CD14-positive monocyte (primary cell): Measurements from ENCODE around the gene PDE8A. TPM values are rescaled to one million over a fixed set of nuclear protein-coding genes. Genes with fewer than 3 reads are reported as not detected.

Experiments used
- DNase-seq, 3 donors: peaks; one replicate each; pipeline ENCODE4 v3.0.0-alpha.2; 2011 to 2022
- H2AFZ ChIP-seq: 2 replicates; pipeline ENCODE4 v1.6.0; 2012; ENCODE audit warnings: mild to moderate bottlenecking, low read depth, low read length, inconsistent platforms; ENCODE audit not compliant: insufficient read depth, poor library complexity, severe bottlenecking
- H3K27ac ChIP-seq, 2 donors: 1 replicate in 1 of 2; 2 replicates in 1 of 2; pipeline ENCODE4 v1.5.1; 2012 to 2013; ENCODE audit warnings: low read length in 2 of 2, control low read depth in 1 of 2, inconsistent platforms in 1 of 2, low read depth in 1 of 2, mild to moderate bottlenecking in 1 of 2
- H3K27me3 ChIP-seq, 2 donors: one replicate each; pipeline versions ENCODE4 v1.6.0 to v1.6.1; 2011 to 2013; ENCODE audit warnings: low read length in 2 of 2; ENCODE audit not compliant: control insufficient read depth in 2 of 2, insufficient read depth in 2 of 2
- H3K36me3 ChIP-seq, 2 donors: replicated peaks in 1 of 2; 1 replicate in 1 of 2; 2 replicates in 1 of 2; pipeline versions ENCODE4 v1.5.1 to v1.6.1; 2012 to 2013; ENCODE audit warnings: low read length in 2 of 2, control low read depth in 1 of 2, inconsistent platforms in 1 of 2, mild to moderate bottlenecking in 1 of 2; ENCODE audit not compliant: insufficient read depth in 2 of 2, control insufficient read depth in 1 of 2
- H3K4me1 ChIP-seq, 2 donors: 1 replicate in 1 of 2; 2 replicates in 1 of 2; pipeline versions ENCODE4 v1.5.1 to v1.6.1; 2012 to 2013; ENCODE audit warnings: low read length in 2 of 2, control low read depth in 1 of 2, inconsistent platforms in 1 of 2, mild to moderate bottlenecking in 1 of 2, moderate library complexity in 1 of 2; ENCODE audit not compliant: insufficient read depth in 2 of 2, control insufficient read depth in 1 of 2
- H3K4me2 ChIP-seq: replicated peaks from 2 replicates; pipeline ENCODE3; 2012; ENCODE audit warnings: low read length, moderate library complexity, mild to moderate bottlenecking; ENCODE audit not compliant: poor library complexity, severe bottlenecking; ENCODE audit errors: extremely low read depth
- H3K4me3 ChIP-seq, 3 experiments: fragments of 200-600 bp in 1 of 3; sonication (generic) in 1 of 3; replicated peaks in 1 of 3; 1 replicate in 2 of 3; 2 replicates in 1 of 3; pipeline ENCODE4 v1.5.1; 2011 to 2013; ENCODE audit warnings: low read length in 3 of 3, mild to moderate bottlenecking in 3 of 3, control low read depth in 2 of 3, low read depth in 2 of 3, inconsistent platforms in 1 of 3, moderate library complexity in 1 of 3
- H3K79me2 ChIP-seq: 2 replicates; pipeline ENCODE4 v1.6.0; 2012; ENCODE audit warnings: mild to moderate bottlenecking, control low read depth, inconsistent platforms, low read length, moderate library complexity; ENCODE audit not compliant: insufficient read depth
- H3K9ac ChIP-seq: 2 replicates; pipeline ENCODE4 v1.6.0; 2017; ENCODE audit warnings: low read length, mild to moderate bottlenecking; ENCODE audit not compliant: insufficient read depth, poor library complexity, severe bottlenecking
- H3K9me3 ChIP-seq, 2 donors: replicated peaks in 1 of 2; 1 replicate in 1 of 2; 2 replicates in 1 of 2; pipeline versions ENCODE4 v1.5.1 to v1.6.1; 2012 to 2013; ENCODE audit warnings: low read length in 2 of 2, control low read depth in 1 of 2; ENCODE audit not compliant: control insufficient read depth in 1 of 2, insufficient read depth in 1 of 2
- H4K20me1 ChIP-seq: 2 replicates; pipeline ENCODE4 v1.6.0; 2012; ENCODE audit warnings: mild to moderate bottlenecking, low read length, control low read depth, moderate library complexity; ENCODE audit not compliant: insufficient read depth
- H3K27ac Mint-ChIP-seq, 7 donors: one replicate each; pipeline ENCODE4 v1.8.0; 2020; ENCODE audit warnings: mild to moderate bottlenecking in 7 of 7, mixed read lengths in 7 of 7, moderate library complexity in 6 of 7, inconsistent platforms in 2 of 7
- H3K27me3 Mint-ChIP-seq, 3 donors: one replicate each; pipeline ENCODE4 v1.8.0; 2021 to 2022; ENCODE audit warnings: low read depth in 3 of 3, mild to moderate bottlenecking in 3 of 3, mixed read lengths in 3 of 3, moderate library complexity in 3 of 3, inconsistent platforms in 1 of 3
- H3K36me3 Mint-ChIP-seq, 2 donors: one replicate each; pipeline ENCODE4 v1.8.0; 2020; ENCODE audit warnings: mixed read lengths in 2 of 2, inconsistent platforms in 1 of 2, mild to moderate bottlenecking in 1 of 2
- H3K4me1 Mint-ChIP-seq: one replicate; pipeline ENCODE4 v1.8.0; 2020; ENCODE audit warnings: mild to moderate bottlenecking, mixed read lengths
- H3K4me3 Mint-ChIP-seq, 2 donors: one replicate each; pipeline ENCODE4 v1.8.0; 2020; ENCODE audit warnings: mild to moderate bottlenecking in 2 of 2, mixed read lengths in 2 of 2, moderate library complexity in 1 of 2
- H3K9me3 Mint-ChIP-seq, 7 donors: one replicate each; pipeline ENCODE4 v1.8.0; 2020 to 2022; ENCODE audit warnings: mixed read lengths in 7 of 7, mild to moderate bottlenecking in 6 of 7, moderate library complexity in 6 of 7, inconsistent platforms in 2 of 7
- WGBS: methylation state at CpG from one replicate; pipeline ENCODE4 v1.1.5; 2013; ENCODE audit warnings: missing lambda C conversion rate; ENCODE audit not compliant: insufficient coverage; 5-methylcytosine and 5-hydroxymethylcytosine counted together
- intact Hi-C, 2 donors: fragments of 100-400 bp; cut with micrococcal nuclease; formaldehyde crosslinking; loops; one replicate each; pipeline versions ENCODE4 v1.15.0 to v1.15.1; 2023
- polyA plus RNA-seq, 3 donors: library from polyadenylated mRNA; depleted of rRNA in 1 of 3; unstranded in 2 of 3; stranded (reverse) in 1 of 3; fragments of 300-500 nt in 2 of 3; fragments of >200 nt in 1 of 3; fragmentation: Illumina TruSeq in 2 of 3; gene quantifications; 1 replicate in 2 of 3; 2 replicates in 1 of 3; pipeline ENCODE4 v1.2.3, GENCODE V29; 2012 to 2021
- TF ChIP-seq, protein P1 (sequence below): fragments of 200-600 bp; IDR thresholded peaks from one replicate; pipeline ENCODE4 v1.8.0; 2022; ENCODE audit warnings: antibody characterized with exemption, mild to moderate bottlenecking

Gene PDE8A
- polyA plus RNA-seq, 3 donors = 2.8 to 33.4 (median 4.9) TPM

DNA sequence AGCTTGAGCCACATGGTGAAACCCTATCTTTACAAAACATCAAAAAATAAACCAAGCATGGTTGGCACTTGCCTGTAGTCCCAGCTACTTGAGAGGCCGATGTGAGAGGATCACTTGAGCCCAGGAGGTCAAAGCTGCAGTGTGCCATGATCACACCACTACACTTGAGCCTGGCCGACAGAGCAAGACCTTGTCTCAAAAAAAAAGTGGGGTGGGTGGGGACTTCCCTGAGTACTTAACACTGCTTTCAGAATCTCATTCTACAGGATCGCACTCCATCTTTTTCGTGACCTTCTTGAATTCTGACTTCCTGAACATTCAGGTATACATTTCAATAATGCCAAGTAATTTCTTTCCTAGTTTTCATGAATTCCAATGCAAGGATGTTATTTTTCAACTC, 91.3 kb downstream of the PDE8A start:
- Histone ChIP-seq H3K4me3 (no peak overlapping the region), H3K9ac (no peak overlapping the region), H3K27ac (no peak overlapping the region), H3K4me1 (no peaks in the 10 kb centered on the region), H3K27me3 (no peaks in the 10 kb centered on the region), H3K4me2 (no peak overlapping the region), H2AFZ (no peak overlapping the region), H3K79me2 (no peaks in the 10 kb centered on the region), H3K36me3 (peaks cover 7 to 69% of the 10 kb centered on the region in 2 donors), H3K9me3 (no peaks in the 10 kb centered on the region), H4K20me1 (peaks cover 5% of the 10 kb centered on the region)
- Mint-ChIP-seq H3K9me3 (no peaks in the 10 kb centered on the region), H3K27me3 (no peaks in the 10 kb centered on the region), H3K4me1 (no peaks in the 10 kb centered on the region), H3K36me3 (peaks cover 42 to 46% of the 10 kb centered on the region in 2 donors), H3K4me3 (no peak overlapping the region), H3K27ac (no peak overlapping the region)
- DNase-seq = no peak
- 90% methylated on average over 2 of the region's 4 CpGs for WGBS
- intact Hi-C loops = no loop called here
- TF ChIP-seq, protein P1, sequence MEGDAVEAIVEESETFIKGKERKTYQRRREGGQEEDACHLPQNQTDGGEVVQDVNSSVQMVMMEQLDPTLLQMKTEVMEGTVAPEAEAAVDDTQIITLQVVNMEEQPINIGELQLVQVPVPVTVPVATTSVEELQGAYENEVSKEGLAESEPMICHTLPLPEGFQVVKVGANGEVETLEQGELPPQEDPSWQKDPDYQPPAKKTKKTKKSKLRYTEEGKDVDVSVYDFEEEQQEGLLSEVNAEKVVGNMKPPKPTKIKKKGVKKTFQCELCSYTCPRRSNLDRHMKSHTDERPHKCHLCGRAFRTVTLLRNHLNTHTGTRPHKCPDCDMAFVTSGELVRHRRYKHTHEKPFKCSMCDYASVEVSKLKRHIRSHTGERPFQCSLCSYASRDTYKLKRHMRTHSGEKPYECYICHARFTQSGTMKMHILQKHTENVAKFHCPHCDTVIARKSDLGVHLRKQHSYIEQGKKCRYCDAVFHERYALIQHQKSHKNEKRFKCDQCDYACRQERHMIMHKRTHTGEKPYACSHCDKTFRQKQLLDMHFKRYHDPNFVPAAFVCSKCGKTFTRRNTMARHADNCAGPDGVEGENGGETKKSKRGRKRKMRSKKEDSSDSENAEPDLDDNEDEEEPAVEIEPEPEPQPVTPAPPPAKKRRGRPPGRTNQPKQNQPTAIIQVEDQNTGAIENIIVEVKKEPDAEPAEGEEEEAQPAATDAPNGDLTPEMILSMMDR = no peak

DNA sequence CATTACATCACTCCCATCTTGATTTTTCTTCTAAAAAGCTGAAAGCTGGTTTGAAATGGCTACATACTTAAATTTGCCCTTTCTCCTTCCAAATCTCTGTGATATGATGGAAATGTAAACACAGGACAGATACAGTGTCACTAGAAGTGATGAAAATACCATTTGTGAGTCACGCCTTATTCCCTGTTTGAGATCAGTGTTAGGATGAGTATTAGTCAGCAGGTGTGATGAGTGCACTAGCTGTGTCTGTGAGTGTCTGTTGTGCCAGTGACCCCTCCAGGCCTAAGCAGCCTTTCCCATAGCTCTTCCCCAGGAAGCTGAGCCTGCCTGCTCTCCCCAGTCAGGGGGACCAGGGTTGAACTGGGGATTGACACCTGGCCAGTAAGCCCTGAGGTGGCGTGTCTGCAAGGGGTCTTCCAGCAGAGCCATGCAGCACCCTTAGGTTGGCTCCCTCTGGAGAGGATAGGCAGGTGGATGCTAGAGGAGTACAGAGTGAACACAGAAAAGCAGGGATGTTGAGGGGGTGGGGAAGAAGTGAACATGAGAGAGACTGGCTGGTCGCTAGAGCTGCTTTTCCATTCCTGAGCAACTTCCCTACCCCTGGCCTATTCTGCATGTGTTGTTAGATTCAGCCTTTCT, 92.0 kb downstream of the PDE8A start:
- Histone ChIP-seq H3K4me1 (no peaks in the 10 kb centered on the region), H3K27me3 (no peaks in the 10 kb centered on the region), H3K4me3 (no peak overlapping the region), H2AFZ (no peak overlapping the region), H3K4me2 (no peak overlapping the region), H3K79me2 (no peaks in the 10 kb centered on the region), H3K36me3 (peaks cover 5 to 61% of the 10 kb centered on the region in 2 donors), H3K9me3 (no peaks in the 10 kb centered on the region), H3K9ac (no peak overlapping the region), H4K20me1 (peaks cover 5% of the 10 kb centered on the region), H3K27ac (no peak overlapping the region)
- intact Hi-C loops = no loop called here
- Mint-ChIP-seq H3K27me3 (no peaks in the 10 kb centered on the region), H3K36me3 (peaks cover 37 to 42% of the 10 kb centered on the region in 2 donors), H3K27ac (no peak overlapping the region), H3K9me3 (no peaks in the 10 kb centered on the region), H3K4me1 (no peaks in the 10 kb centered on the region), H3K4me3 (no peak overlapping the region)
- peak in 1 of 3 donors; percentile 13 for DNase-seq
- WGBS = 100% methylated on average over 2 of the region's 3 CpGs
- TF ChIP-seq, protein P1 = no peak
